Peyer's patch (tissue), 4 donors: Measurements from ENCODE around the gene TRMT112. TPM values are rescaled to one million over a fixed set of nuclear protein-coding genes. Genes with fewer than 3 reads are reported as not detected.

ENCODE experiments used
- DNase-seq, 3 donors: peaks; one replicate each; pipeline ENCODE4 v3.0.0-alpha.2; 2017 to 2019
- H3K27ac ChIP-seq, 4 donors: fragments of 200-600 bp; sonication (generic); one replicate each; pipeline ENCODE4 v1.5.1; 2016 to 2019
- H3K27me3 ChIP-seq, 2 donors: fragments of 200-600 bp; sonication (generic); one replicate each; pipeline ENCODE4 v1.5.1; 2019
- H3K36me3 ChIP-seq, 3 donors: fragments of 200-600 bp; sonication (generic); one replicate each; pipeline ENCODE4 v1.5.1; 2016 to 2019
- H3K4me1 ChIP-seq, 4 donors: fragments of 200-600 bp; sonication (generic); one replicate each; pipeline ENCODE4 v1.5.1; 2016 to 2019
- H3K4me3 ChIP-seq, 4 donors: fragments of 200-600 bp; sonication (generic); 1 replicate in 3 of 4; 2 replicates in 1 of 4; pipeline ENCODE4 v1.5.1; 2016 to 2019; ENCODE audit warnings: mild to moderate bottlenecking in 1 of 4
- H3K9me3 ChIP-seq, 4 donors: fragments of 200-600 bp; sonication (generic); one replicate each; pipeline ENCODE4 v1.5.1; 2016 to 2019; ENCODE audit warnings: mild to moderate bottlenecking in 1 of 4
- CTCF ChIP-seq, 6 experiments: fragments of 450-650 bp in 4 of 6; fragments of 200-600 bp in 2 of 6; sonication (generic) in 1 of 6; IDR thresholded peaks; one replicate each; pipeline ENCODE4 v1.5.1; 2017 to 2019; ENCODE audit warnings: antibody characterized with exemption in 6 of 6, mild to moderate bottlenecking in 3 of 6, moderate library complexity in 1 of 6
- POLR2A ChIP-seq, 2 donors: fragments of 450-650 bp; IDR thresholded peaks; one replicate each; pipeline ENCODE4 v1.5.1; 2017; ENCODE audit warnings: antibody characterized with exemption in 2 of 2, mild to moderate bottlenecking in 2 of 2, moderate library complexity in 2 of 2
- total RNA-seq, 4 donors: library from RNA; depleted of rRNA; stranded (reverse); fragments of >200 nt; gene quantifications; one replicate each; pipeline ENCODE4 v1.1.0, GENCODE V29; 2016

The TRMT112 gene
- total RNA-seq, 4 donors from 2014 or later = 55.3 to 163 (median 63.1) TPM

- no peaks in the 10 kb centered on the region for H3K9me3 ChIP-seq
- DNase-seq = peak; percentile 77 to 98 (median 96)
- H3K4me3 ChIP-seq = peak overlapping the region; percentile 18 to 47 (median 40)
- no peaks in the 10 kb centered on the region for H3K36me3 ChIP-seq
- TF ChIP-seq POLR2A (IDR thresholded peaks at IDR 0.05) (peak; percentile 63 to 84), CTCF (IDR thresholded peaks at IDR 0.05) (peak in 5 of 6 experiments; percentile 35 to 84 (median 75))
- H3K4me1 ChIP-seq = peaks cover 3 to 26% (median 9%) of the 10 kb centered on the region in 4 donors
- H3K27me3 ChIP-seq = no peaks in the 10 kb centered on the region
- H3K27ac ChIP-seq = peak overlapping the region; percentile 58 to 62 (median 62)
Measured at GRCh38 chr11:64341851-64342791, 24.8 kb upstream of the TRMT112 start.

GRCh38 chr11:64341429-64341828, 24.1 kb upstream of the TRMT112 start:
- Histone ChIP-seq H3K27me3 (no peaks in the 10 kb centered on the region), H3K4me1 (peaks cover 3 to 26% (median 9%) of the 10 kb centered on the region in 4 donors), H3K36me3 (no peaks in the 10 kb centered on the region), H3K27ac (peak overlapping the region in 1 of 4 donors; percentile 86), H3K9me3 (no peaks in the 10 kb centered on the region), H3K4me3 (no peak overlapping the region)
- no peak for TF ChIP-seq CTCF (IDR thresholded peaks at IDR 0.05)
- DNase-seq = peak in 1 of 3 donors; percentile 49

- Histone ChIP-seq H3K36me3 (no peaks in the 10 kb centered on the region), H3K27me3 (no peaks in the 10 kb centered on the region), H3K4me3 (peak overlapping the region; percentile 43 to 50 (median 45)), H3K27ac (peak overlapping the region; percentile 24 to 86 (median 56)), H3K4me1 (peaks cover 3 to 26% (median 9%) of the 10 kb centered on the region in 4 donors), H3K9me3 (no peaks in the 10 kb centered on the region)
- TF ChIP-seq CTCF (IDR thresholded peaks at IDR 0.05) (no peak), POLR2A (IDR thresholded peaks at IDR 0.05) (no peak)
- DNase-seq = peak; percentile 61 to 92 (median 90)
Measured at GRCh38 chr11:64340671-64341335, 23.4 kb upstream of the TRMT112 start.

- peak within 1 kb of the TSS; percentile 24 to 86 (median 56) for H3K27ac ChIP-seq
- DNase-seq = peak; percentile 65 to 95 (median 95)
Measured at GRCh38 chr11:64339754-64340408, 22.5 kb upstream of the TRMT112 start, which contains the start of gene CCDC88B. CCDC88B (plus strand) TSS chr11:64340204; CDS start chr11:64340267, 63 bp downstream.

More at GRCh38 chr11:64339754-64340408, 22.5 kb upstream of the TRMT112 start, which contains the start of gene CCDC88B:
- Histone ChIP-seq H3K4me3 (peak within 1 kb of the TSS; percentile 43 to 50 (median 45)), H3K27me3 (no peaks in the 10 kb centered on the region), H3K9me3 (no peaks in the 10 kb centered on the region), H3K4me1 (peaks cover 3 to 27% (median 15%) of the 10 kb centered on the region in 4 donors), H3K36me3 (no peaks in the 10 kb centered on the region)
- TF ChIP-seq CTCF (IDR thresholded peaks at IDR 0.05) (no peak), POLR2A (IDR thresholded peaks at IDR 0.05) (no peak)
